ENCODE data around the gene GUCY1A1.

The GUCY1A1 gene

GRCh38 chr4:155696726-155697125, 30.1 kb downstream of the GUCY1A1 start (continued):
- no peak for TF ChIP-seq TSHZ1 (tag by site-specific recombination; IDR thresholded peaks at IDR 0.05; ENCODE audit: borderline replicate concordance)
- no peak for TF ChIP-seq ZNF140 (tag by site-specific recombination; IDR thresholded peaks at IDR 0.05)
- TF ChIP-seq ZBTB48 (tag by site-specific recombination; IDR thresholded peaks at IDR 0.05): no peak
- TF ChIP-seq ZNF560 (tag by site-specific recombination; IDR thresholded peaks at IDR 0.05; ENCODE audit: borderline replicate concordance): no peak
- no peak for TF ChIP-seq ZNF76 (tag by site-specific recombination; IDR thresholded peaks at IDR 0.05; ENCODE audit: borderline replicate concordance, low read depth)
- no peak for TF ChIP-seq ZSCAN18 (tag by site-specific recombination; IDR thresholded peaks at IDR 0.05)
- TF ChIP-seq FEZF1 (tag by site-specific recombination; IDR thresholded peaks at IDR 0.05): no peak
- no peak for TF ChIP-seq ZNF169 (tag by site-specific recombination; IDR thresholded peaks at IDR 0.05)
- no peak for TF ChIP-seq BCL11B (tag by site-specific recombination; IDR thresholded peaks at IDR 0.05; ENCODE audit: low read depth)
- no peak for TF ChIP-seq MEIS1 (CRISPR knock-in tag; IDR thresholded peaks at IDR 0.05; ENCODE audit: borderline replicate concordance)
- TF ChIP-seq ZNF692 (tag by site-specific recombination; IDR thresholded peaks at IDR 0.05): no peak
- no peak for TF ChIP-seq ZBTB11 (tag by site-specific recombination; conservative IDR thresholded peaks at IDR 0.05; ENCODE audit: low read depth)
- TF ChIP-seq TCF7L2 (IDR thresholded peaks at IDR 0.05; ENCODE audit: borderline replicate concordance, low read depth, low read length): no peak

- H3K4me1 ChIP-seq (ENCODE audit: control insufficient read depth, insufficient read depth, low read length): peaks cover 9% of the 10 kb centered on the region; the same call in 1 of the 2 replicates
- no peak for TF ChIP-seq ZBTB8A (tag by site-specific recombination; IDR thresholded peaks at IDR 0.05)
- no peak for TF ChIP-seq ZNF132 (tag by site-specific recombination; IDR thresholded peaks at IDR 0.05; ENCODE audit: borderline replicate concordance)
- TF ChIP-seq HOXD13 (CRISPR knock-in tag; IDR thresholded peaks at IDR 0.05; ENCODE audit: borderline replicate concordance): no peak
- no peaks in the 10 kb centered on the region for H3K36me3 ChIP-seq (ENCODE audit: control insufficient read depth in 2 of 2, insufficient read depth in 1 of 2, low read length in 2 of 2)
- no peak overlapping the region for H3K4me3 ChIP-seq (ENCODE audit: low read depth, low read length)
- POLR2A ChIA-PET: no interaction called here
- CTCF ChIA-PET: interaction anchor here (0.6 kb wide), 1 partner anchor 332 kb away, joined by 3 read pairs; no protein-coding TSS in a partner anchor
- H3K9me3 ChIP-seq (ENCODE audit: control insufficient read depth, insufficient read depth, low read depth, low read length): no peaks in the 10 kb centered on the region
- H3K27ac ChIP-seq (ENCODE audit: extremely low read depth, low read depth, low read length): no peak overlapping the region
Measured at GRCh38 chr4:155701827-155702226, 35.2 kb downstream of the GUCY1A1 start.

Measured in HEK293 (cell line).